ENCODE measurements around the gene MLLT10. TPM values are rescaled to one million over a fixed set of nuclear protein-coding genes. Genes with fewer than 3 reads are reported as not detected.

Gene MLLT10
- total and polyA plus RNA-seq, 2 of the 8 experiments (the other 6 are each of a cell fraction or from before 2014, with no cell fraction given): 53.1 to 62.1 TPM

- TF ChIP-seq CHD7 (IDR thresholded peaks at IDR 0.05; ENCODE audit: insufficient replicate concordance, low read length): no peak
- TF ChIP-seq SUZ12 (IDR thresholded peaks at IDR 0.05; ENCODE audit: low read length): no peak
- TF ChIP-seq SIN3A (conservative IDR thresholded peaks at IDR 0.05 in 1 of 2, IDR thresholded peaks at IDR 0.05 in 1 of 2; ENCODE audit: low read depth in 1 of 2, low read length in 2 of 2): no peak
- TF ChIP-seq RXRA (IDR thresholded peaks at IDR 0.05; ENCODE audit: insufficient read depth, low read depth, low read length): no peak
- no peak for TF ChIP-seq RFX5 (IDR thresholded peaks at IDR 0.05; ENCODE audit: borderline replicate concordance, low read depth, low read length)
- TF ChIP-seq, protein P1, sequence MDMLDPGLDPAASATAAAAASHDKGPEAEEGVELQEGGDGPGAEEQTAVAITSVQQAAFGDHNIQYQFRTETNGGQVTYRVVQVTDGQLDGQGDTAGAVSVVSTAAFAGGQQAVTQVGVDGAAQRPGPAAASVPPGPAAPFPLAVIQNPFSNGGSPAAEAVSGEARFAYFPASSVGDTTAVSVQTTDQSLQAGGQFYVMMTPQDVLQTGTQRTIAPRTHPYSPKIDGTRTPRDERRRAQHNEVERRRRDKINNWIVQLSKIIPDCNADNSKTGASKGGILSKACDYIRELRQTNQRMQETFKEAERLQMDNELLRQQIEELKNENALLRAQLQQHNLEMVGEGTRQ (IDR thresholded peaks at IDR 0.05; ENCODE audit: low read length): no peak
- no peak for TF ChIP-seq HDAC2 (IDR thresholded peaks at IDR 0.05; ENCODE audit: borderline replicate concordance in 1 of 2, low read depth in 2 of 2, low read length in 2 of 2)
- no peak for TF ChIP-seq SP1 (IDR thresholded peaks at IDR 0.05; ENCODE audit: low read depth, low read length)
- no peak for TF ChIP-seq HDAC6 (IDR thresholded peaks at IDR 0.05; ENCODE audit: low read depth, low read length)
- TF ChIP-seq EP300 (IDR thresholded peaks at IDR 0.05; ENCODE audit: borderline replicate concordance in 1 of 2, low read depth in 2 of 2, low read length in 2 of 2): no peak
Measured at GRCh38 chr10:21506351-21506750, 27.7 kb upstream of the MLLT10 start (continued).
